GM18861 (cell line): ENCODE measurements around the gene FBXO48.
"Not testable (repeated sequence)": the region's sequence is repeated elsewhere in the genome, so short reads cannot be mapped to it uniquely, and the experiment has no call there.

ENCODE experiments used
- ATAC-seq: cut with Tn5 transposase; IDR thresholded peaks from one replicate; pipeline ENCODE4 v1.9.1; 2021; ENCODE audit not compliant: unreplicated experiment

Gene FBXO48

GRCh38 chr2:68472796-68473414 lies 5.8 kb upstream of the FBXO48 start:
- ATAC-seq, result no peak

GRCh38 chr2:68471385-68471784 lies 4.3 kb upstream of the FBXO48 start:
- ATAC-seq, result no peak

GRCh38 chr2:68469935-68470334 lies 2.8 kb upstream of the FBXO48 start:
- no peak for ATAC-seq

GRCh38 chr2:68468801-68469200 lies 1.7 kb upstream of the FBXO48 start:
- no peak for ATAC-seq

- ATAC-seq, result no peak
These were observed 367 bp downstream of the FBXO48 start for GRCh38 chr2:68466778-68467076.

- ATAC-seq, result no peak
These were observed 725 bp downstream of the FBXO48 start for GRCh38 chr2:68466361-68466777.

- ATAC-seq, result no peak
These were observed 1.8 kb downstream of the FBXO48 start for GRCh38 chr2:68465081-68465916.

GRCh38 chr2:68464651-68465050 lies 2.4 kb downstream of the FBXO48 start:
- ATAC-seq, result no peak

GRCh38 chr2:68463287-68463877 lies 3.7 kb downstream of the FBXO48 start:
- no peak for ATAC-seq

- no peak for ATAC-seq
These were observed 8.1 kb downstream of the FBXO48 start for GRCh38 chr2:68458981-68459380.

GRCh38 chr2:68456198-68456597 lies 10.9 kb downstream of the FBXO48 start:
- no peak for ATAC-seq

- ATAC-seq, result no peak
These were observed 12.4 kb downstream of the FBXO48 start for GRCh38 chr2:68454719-68455118.

GRCh38 chr2:68453761-68454360 lies 13.2 kb downstream of the FBXO48 start:
- no peak for ATAC-seq

- ATAC-seq, result no peak
These were observed 14.8 kb downstream of the FBXO48 start for GRCh38 chr2:68452158-68452900.

- ATAC-seq, result no peak
These were observed 18.1 kb downstream of the FBXO48 start for GRCh38 chr2:68448671-68449653.

- ATAC-seq, result no peak
These were observed 20.0 kb downstream of the FBXO48 start for GRCh38 chr2:68447118-68447517.

- not testable (repeated sequence) for ATAC-seq
These were observed 20.7 kb downstream of the FBXO48 start for GRCh38 chr2:68446425-68446824.

GRCh38 chr2:68441994-68442322 lies 25.1 kb downstream of the FBXO48 start:
- no peak for ATAC-seq

GRCh38 chr2:68441179-68441993 lies 25.7 kb downstream of the FBXO48 start:
- peak; percentile 98 for ATAC-seq
